K562 (cell line): ENCODE results near the gene FRRS1L. TPM values are rescaled to one million over a fixed set of nuclear protein-coding genes. Genes with fewer than 3 reads are reported as not detected.
A peak's percentile ranks its signal among the peaks of the same experiment; 100 is the strongest.

Experiments
- CCAR2 ChIP-seq: fragments of 200-400 bp; formaldehyde crosslinking; IDR thresholded peaks from 2 replicates; pipeline ENCODE4 v1.6.1; 2017; ENCODE audit warnings: mild to moderate bottlenecking, low read depth, low read length
- E4F1 ChIP-seq: fragments of 250-450 bp; sonication (Bioruptor Pico); IDR thresholded peaks from 2 replicates; pipeline ENCODE4 v1.5.0; 2021; ENCODE audit warnings: mild to moderate bottlenecking, borderline replicate concordance
- EZH2 ChIP-seq: IDR thresholded peaks from 2 replicates; pipeline ENCODE4 v1.6.1; 2012; ENCODE audit warnings: low read depth, mild to moderate bottlenecking, inconsistent platforms, low read length, borderline replicate concordance
- FOXP4 ChIP-seq: sonication (generic); formaldehyde crosslinking; IDR thresholded peaks from 2 replicates; pipeline ENCODE4 v1.8.0; 2022; ENCODE audit warnings: mild to moderate bottlenecking, missing genetic modification reagents, borderline replicate concordance
- KLF13 ChIP-seq: fragments of 450-650 bp; IDR thresholded peaks from 2 replicates; pipeline ENCODE4 v1.6.1; 2016; ENCODE audit warnings: missing genetic modification characterization, low read depth, mild to moderate bottlenecking, missing compliant biosample characterization, moderate library complexity, borderline replicate concordance
- NELFE ChIP-seq: IDR thresholded peaks from 2 replicates; pipeline ENCODE4 v1.6.1; 2011; ENCODE audit warnings: mild to moderate bottlenecking; ENCODE audit not compliant: insufficient read depth, insufficient read length
- POLR2AphosphoS2 ChIP-seq: IDR thresholded peaks from 2 replicates; pipeline ENCODE4 v1.6.1; 2012; ENCODE audit warnings: low read length, improper control_type of control experiment
- PURB ChIP-seq: sonication (generic); formaldehyde crosslinking; IDR thresholded peaks from 2 replicates; pipeline ENCODE4 v1.9.0; 2021; ENCODE audit warnings: low read depth, mild to moderate bottlenecking, missing genetic modification reagents
- ZNF184 ChIP-seq: sonication (generic); formaldehyde crosslinking; IDR thresholded peaks from 2 replicates; pipeline ENCODE4 v1.5.0; 2020; ENCODE audit warnings: missing genetic modification reagents
- ZNF197 ChIP-seq: fragments of 200-800 bp; sonication (Bioruptor generic); IDR thresholded peaks from 2 replicates; pipeline ENCODE4 v1.6.1; 2016; ENCODE audit warnings: low read depth, missing genetic modification characterization, missing compliant biosample characterization
- ZNF347 ChIP-seq: fragments of 450-650 bp; formaldehyde crosslinking; IDR thresholded peaks from 2 replicates; pipeline ENCODE4 v1.4.0; 2020; ENCODE audit warnings: low read depth, mild to moderate bottlenecking, moderate library complexity
- ZNF551 ChIP-seq: fragments of 250-450 bp; sonication (Bioruptor Pico); IDR thresholded peaks from 2 replicates; pipeline ENCODE4 v1.5.0; 2021; ENCODE audit warnings: mild to moderate bottlenecking, moderate library complexity
- ZNF57 ChIP-seq: fragments of 450-650 bp; formaldehyde crosslinking; IDR thresholded peaks from 2 replicates; pipeline ENCODE4 v1.4.0; 2020; ENCODE audit warnings: mild to moderate bottlenecking, moderate library complexity
- polyA plus RNA-seq, 8 experiments: library from polyadenylated mRNA; depleted of rRNA in 4 of 8; stranded (reverse) in 5 of 8; unstranded in 3 of 8; fragments of >200 nt; fragmentation: Nextera tagmentation in 2 of 8; fragmentation: Illumina TruSeq in 1 of 8; extraction: Ambion mirVana in 2 of 8; extraction: Trizol in 1 of 8; gene quantifications; 2 replicates each; pipeline versions ENCODE4 v1.2.1 to v1.2.3, GENCODE V29; 2011 to 2014; ENCODE audit warnings: inconsistent platforms in 1 of 8, missing spikeins in 1 of 8
- total RNA-seq, 7 experiments: library from RNA; depleted of rRNA in 6 of 7; stranded (reverse); fragments of >200 nt in 6 of 7; fragmentation: Illumina TruSeq in 2 of 7; extraction: Trizol in 2 of 7; gene quantifications; 2 replicates each; pipeline versions ENCODE4 v1.2.1 to v1.2.3, GENCODE V29; 2011 to 2021; ENCODE audit warnings: low replicate concordance in 1 of 7
- TF ChIP-seq, protein P1 (sequence below): fragments of 250-450 bp; sonication (Bioruptor Pico); IDR thresholded peaks from 2 replicates; pipeline ENCODE4 v1.4.0; 2020

Gene FRRS1L
- total and polyA plus RNA-seq, 9 of the 15 experiments (the other 6 are each of a cell fraction or from before 2014, with no cell fraction given), result under 0.01 to 0.04 (median 0.03) TPM; not detected in 5

- TF ChIP-seq, protein P1, sequence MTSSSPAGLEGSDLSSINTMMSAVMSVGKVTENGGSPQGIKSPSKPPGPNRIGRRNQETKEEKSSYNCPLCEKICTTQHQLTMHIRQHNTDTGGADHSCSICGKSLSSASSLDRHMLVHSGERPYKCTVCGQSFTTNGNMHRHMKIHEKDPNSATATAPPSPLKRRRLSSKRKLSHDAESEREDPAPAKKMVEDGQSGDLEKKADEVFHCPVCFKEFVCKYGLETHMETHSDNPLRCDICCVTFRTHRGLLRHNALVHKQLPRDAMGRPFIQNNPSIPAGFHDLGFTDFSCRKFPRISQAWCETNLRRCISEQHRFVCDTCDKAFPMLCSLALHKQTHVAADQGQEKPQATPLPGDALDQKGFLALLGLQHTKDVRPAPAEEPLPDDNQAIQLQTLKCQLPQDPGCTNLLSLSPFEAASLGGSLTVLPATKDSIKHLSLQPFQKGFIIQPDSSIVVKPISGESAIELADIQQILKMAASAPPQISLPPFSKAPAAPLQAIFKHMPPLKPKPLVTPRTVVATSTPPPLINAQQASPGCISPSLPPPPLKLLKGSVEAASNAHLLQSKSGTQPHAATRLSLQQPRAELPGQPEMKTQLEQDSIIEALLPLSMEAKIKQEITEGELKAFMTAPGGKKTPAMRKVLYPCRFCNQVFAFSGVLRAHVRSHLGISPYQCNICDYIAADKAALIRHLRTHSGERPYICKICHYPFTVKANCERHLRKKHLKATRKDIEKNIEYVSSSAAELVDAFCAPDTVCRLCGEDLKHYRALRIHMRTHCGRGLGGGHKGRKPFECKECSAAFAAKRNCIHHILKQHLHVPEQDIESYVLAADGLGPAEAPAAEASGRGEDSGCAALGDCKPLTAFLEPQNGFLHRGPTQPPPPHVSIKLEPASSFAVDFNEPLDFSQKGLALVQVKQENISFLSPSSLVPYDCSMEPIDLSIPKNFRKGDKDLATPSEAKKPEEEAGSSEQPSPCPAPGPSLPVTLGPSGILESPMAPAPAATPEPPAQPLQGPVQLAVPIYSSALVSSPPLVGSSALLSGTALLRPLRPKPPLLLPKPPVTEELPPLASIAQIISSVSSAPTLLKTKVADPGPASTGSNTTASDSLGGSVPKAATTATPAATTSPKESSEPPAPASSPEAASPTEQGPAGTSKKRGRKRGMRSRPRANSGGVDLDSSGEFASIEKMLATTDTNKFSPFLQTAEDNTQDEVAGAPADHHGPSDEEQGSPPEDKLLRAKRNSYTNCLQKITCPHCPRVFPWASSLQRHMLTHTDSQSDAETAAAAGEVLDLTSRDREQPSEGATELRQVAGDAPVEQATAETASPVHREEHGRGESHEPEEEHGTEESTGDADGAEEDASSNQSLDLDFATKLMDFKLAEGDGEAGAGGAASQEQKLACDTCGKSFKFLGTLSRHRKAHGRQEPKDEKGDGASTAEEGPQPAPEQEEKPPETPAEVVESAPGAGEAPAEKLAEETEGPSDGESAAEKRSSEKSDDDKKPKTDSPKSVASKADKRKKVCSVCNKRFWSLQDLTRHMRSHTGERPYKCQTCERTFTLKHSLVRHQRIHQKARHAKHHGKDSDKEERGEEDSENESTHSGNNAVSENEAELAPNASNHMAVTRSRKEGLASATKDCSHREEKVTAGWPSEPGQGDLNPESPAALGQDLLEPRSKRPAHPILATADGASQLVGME (CRISPR knock-in tag), result no peak
- TF ChIP-seq ZNF347, result no peak
- TF ChIP-seq EZH2, result no peak
- no peak for TF ChIP-seq ZNF197 (CRISPR knock-in tag)
- no peak for TF ChIP-seq NELFE
- no peak for TF ChIP-seq ZNF57 (CRISPR knock-in tag)
- no peak for TF ChIP-seq CCAR2
- no peak for TF ChIP-seq E4F1 (CRISPR knock-in tag)
- TF ChIP-seq POLR2AphosphoS2, result no peak
- TF ChIP-seq FOXP4, result 0 out of 2 replicates have a peak, but pooled peaks have one; percentile 8
- no peak for TF ChIP-seq ZNF184
- TF ChIP-seq ZNF551, result no peak
- TF ChIP-seq KLF13 (tag), result no peak
- no peak for TF ChIP-seq PURB
These were observed 48.9 kb downstream of the FRRS1L start (continued) for GRCh38 chr9:109117856-109118807.
